Measurements from ENCODE around the gene A2ML1.
A peak's percentile ranks its signal among the peaks of the same experiment; 100 is the strongest.
"Not testable (repeated sequence)": the region's sequence is repeated elsewhere in the genome, so short reads cannot be mapped to it uniquely, and the experiment has no call there.

Gene A2ML1

DNA sequence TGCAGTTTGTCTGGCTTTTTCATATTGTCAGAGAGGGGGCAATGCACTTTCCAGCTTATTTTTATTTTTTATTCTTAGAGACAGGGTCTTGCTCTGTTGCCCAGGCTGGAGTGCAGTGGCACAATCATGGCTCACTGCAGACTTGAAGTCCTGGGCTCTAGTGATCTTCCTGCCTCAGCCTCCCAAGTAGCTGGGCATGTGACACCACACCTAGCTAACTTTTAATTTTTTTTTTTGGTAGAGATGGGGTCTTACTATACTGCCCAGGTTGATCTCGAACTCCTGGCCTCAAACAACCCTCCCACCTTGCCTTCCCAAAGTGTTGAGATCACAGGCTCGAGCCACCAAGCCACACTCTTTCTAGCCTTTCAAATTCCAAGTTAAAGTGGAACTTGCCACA lies 3.9 kb upstream of the A2ML1 start:
- DNase-seq: no peak

GRCh38 chr12:8819666-8819980 lies 2.8 kb upstream of the A2ML1 start:
- DNase-seq: no peak

- DNase-seq: not testable (repeated sequence)
Measured at GRCh38 chr12:8820676-8821407, 1.6 kb upstream of the A2ML1 start.

- DNase-seq: no peak
Measured at GRCh38 chr12:8821591-8821990, 830 bp upstream of the A2ML1 start.

GRCh38 chr12:8823565-8824300 lies 1.3 kb downstream of the A2ML1 start:
- DNase-seq: peak; percentile 4 to 8

DNA sequence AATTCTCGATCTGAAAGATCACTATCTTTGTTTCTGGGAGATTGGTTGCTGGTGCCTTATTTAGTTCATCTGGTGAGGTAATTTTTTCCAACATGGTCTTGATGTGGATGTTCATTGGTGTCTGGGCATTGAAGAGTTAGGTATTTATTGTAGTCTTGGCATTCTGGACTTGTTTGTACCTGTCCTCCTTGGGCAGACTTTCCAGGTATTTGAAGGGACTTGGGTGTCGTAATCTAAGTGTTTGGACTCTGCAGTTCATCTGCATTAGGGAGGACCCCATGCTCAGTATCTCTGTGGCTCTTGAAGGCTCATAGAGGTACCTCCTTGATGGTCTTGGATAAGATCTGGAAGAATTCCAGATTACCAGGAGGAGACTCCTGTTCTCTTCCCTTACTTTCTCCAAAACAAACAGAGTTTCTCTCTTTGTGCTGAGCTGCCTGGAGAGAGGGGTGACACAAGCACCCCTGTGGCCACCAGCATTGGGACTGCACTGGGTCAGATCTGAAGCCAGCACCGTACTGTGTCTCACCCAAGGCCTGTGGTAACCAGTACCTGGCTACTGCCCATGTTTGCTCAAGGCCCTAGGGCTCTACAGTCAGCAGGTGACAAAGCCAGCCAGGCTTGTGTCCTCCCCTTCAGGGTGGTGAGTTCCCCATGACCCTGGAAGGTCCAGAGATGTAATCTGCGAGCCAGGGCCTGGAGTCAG lies 5.3 kb downstream of the A2ML1 start:
- no peak for DNase-seq

DNA sequence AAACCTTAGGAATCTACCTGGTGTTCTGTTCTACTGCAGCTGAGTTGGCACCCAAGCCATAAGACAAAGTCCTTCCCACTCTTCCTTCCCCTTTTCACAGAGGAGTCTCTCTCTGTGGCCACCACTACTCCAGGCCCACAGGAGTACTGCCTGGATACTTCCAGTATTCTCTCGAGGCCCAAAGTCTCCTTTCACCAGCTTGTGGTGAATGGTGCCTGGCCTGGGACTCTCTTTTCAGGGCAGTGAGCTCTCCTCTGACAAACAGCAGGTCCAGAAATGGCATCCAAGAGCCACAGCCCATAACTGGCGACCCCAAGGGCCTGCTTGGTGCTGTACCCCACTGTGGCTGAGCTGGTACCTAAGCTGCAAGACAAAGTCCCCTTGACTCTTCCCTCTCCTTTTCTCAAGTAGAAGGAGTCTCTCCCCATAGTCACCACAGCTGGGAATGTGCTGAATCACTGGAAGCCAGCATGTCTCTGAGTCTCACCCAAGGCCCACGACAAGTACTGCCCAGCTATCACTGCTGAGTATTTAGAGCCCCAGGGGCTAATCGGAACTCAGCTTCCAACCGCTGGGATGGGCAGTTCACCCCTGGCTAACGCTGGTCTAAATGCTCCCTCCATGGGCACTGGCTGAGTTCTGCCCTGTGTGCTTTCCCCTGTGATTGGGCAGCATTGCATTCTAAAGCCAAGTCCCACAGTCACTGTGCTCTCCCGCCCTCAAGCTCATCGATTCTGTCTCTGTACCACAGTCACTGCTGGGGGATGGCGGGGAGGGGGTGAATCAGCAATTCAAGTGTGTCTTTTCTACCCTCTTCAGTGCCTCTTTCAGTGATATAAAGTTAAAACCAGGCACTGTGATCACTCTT lies 6.1 kb downstream of the A2ML1 start:
- DNase-seq: no peak

GRCh38 chr12:8829125-8829518 lies 6.7 kb downstream of the A2ML1 start:
- DNase-seq: no peak

- DNase-seq: no peak
Measured at GRCh38 chr12:8829621-8830020, 7.2 kb downstream of the A2ML1 start.

GRCh38 chr12:8831116-8831515 lies 8.7 kb downstream of the A2ML1 start:
- DNase-seq: no peak

GRCh38 chr12:8832500-8832899 lies 10.1 kb downstream of the A2ML1 start:
- no peak for DNase-seq

DNA sequence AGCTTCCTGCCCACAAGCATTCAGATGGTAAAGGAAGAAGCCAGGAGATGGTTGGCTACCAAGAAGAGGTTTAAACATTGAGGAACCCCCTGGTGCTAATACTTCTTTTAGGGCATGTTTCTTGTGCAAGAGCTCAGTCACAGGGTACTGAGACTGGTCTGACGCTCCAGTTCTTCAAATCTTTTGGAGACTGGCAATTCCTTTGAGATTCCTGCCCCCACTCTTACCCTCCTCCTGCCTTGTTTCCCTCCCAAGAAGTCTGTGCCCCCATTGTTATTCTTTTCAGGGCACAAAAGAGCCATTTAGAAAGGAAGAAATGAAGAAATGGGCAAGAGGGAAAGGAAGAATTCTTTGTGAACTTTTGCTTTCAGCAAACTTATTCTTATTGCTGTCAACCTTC lies 11.8 kb downstream of the A2ML1 start:
- no peak for DNase-seq

DNA sequence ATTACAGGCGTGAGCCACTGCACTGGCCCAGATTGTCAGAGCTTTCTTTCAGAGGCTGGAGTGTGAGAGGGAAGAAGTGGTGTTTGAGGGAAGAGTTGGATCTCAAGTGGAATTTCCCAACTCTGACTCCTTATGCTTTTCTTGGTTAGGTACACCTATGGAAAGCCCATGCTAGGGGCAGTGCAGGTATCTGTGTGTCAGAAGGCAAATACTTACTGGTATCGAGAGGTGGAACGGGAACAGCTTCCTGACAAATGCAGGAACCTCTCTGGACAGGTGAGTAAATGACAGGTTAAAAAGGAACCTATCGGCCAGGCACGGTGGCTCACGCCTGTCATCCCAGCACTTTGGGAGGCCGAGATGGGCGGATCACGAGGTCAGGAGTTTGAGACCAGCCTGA lies 14.9 kb downstream of the A2ML1 start:
- no peak for DNase-seq

DNA sequence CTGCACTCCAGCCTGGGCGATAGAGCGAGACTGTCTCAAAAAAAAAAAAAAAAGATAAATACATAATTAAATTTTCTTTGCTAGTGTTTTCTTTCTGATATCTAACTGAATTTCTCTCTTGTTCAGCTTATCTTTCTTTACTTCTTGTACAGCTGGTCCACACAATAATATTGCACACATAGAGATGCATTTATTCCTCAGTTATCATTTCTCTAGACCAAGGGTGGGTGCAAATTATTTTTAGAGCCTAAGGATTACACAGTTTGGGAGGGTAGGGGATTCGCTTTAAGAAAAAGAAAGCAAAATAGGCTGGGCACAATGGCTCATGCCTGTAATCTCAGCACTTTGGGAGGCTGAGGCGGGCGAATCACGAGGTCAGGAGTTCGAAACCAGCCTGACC lies 17.9 kb downstream of the A2ML1 start:
- DNase-seq: no peak

DNA sequence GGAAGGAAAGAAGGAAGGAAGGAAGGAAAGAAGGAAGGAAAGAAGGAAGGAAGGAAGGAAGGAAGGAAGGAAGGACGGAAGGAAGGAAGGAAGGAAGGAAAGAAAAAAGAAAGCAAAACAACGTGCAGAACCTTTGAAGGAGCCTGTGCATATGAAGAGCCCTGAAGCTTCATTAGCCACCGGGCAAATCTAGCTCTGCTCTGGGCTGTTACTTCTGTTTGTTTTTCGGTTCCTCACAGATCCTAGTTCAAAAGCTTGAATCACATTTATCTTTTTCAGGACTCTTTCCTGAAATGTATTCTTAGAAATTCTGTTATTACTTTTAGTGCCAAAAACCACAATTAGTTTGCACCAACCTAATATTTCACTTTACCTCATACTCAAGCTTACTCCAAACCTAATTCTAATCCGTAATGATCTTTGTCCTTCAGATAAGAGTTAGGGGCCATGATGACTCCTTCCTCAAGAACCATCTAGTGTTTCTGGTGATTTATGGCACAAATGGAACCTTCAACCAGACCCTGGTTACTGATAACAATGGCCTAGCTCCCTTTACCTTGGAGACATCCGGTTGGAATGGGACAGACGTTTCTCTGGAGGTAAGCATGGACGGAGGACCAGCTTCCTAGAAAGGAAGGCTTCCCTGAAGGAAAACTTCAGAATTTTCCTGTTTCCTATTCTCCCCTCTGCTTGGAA lies 18.7 kb downstream of the A2ML1 start:
- DNase-seq: no peak

- DNase-seq: no peak
Measured at GRCh38 chr12:8841778-8842177, 19.4 kb downstream of the A2ML1 start.

DNA sequence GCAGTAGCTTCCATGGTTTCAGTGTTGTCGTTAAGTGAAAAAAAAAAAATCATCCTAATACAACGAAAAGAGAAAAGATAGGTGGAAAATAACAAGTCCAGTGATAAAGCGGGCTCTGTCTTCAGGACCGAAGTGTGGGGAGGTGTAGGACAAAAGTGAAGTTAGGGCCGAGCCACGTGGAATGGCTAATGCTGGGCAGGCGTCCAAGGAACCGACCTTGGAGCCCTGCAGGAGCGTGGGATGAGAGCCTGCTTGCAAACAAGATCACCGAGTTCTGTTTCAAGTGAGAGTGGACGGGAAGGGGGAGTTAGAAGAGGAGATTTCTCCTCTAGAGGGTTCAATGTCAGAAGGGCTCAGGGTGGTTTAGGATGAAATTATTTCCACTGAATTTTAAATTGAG lies 22.2 kb downstream of the A2ML1 start:
- no peak for DNase-seq

DNA sequence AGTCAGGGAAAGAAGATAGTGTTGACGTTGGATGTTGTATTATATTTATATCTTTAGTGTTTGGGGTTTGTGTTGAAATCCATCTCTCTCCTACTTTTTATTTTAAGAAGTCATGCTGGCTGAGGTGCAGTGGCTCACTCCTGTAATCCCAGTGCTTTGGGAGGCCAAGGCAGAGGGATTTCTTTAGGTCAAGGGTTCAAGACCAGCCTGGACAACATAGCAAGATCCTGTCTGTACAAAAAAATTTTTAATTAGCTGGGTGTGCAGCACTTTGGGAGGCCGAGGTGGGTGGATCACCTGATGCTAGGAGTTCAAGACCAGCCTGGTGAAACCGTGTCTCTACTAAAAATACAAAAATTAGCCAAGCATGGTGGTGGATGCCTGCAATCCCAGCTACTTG lies 23.9 kb downstream of the A2ML1 start:
- DNase-seq: no peak

GRCh38 chr12:8847435-8847834 lies 25.0 kb downstream of the A2ML1 start:
- no peak for DNase-seq

GRCh38 chr12:8849876-8850275 lies 27.5 kb downstream of the A2ML1 start:
- DNase-seq: no peak

GRCh38 chr12:8852119-8852518 lies 29.7 kb downstream of the A2ML1 start:
- no peak for DNase-seq

DNA sequence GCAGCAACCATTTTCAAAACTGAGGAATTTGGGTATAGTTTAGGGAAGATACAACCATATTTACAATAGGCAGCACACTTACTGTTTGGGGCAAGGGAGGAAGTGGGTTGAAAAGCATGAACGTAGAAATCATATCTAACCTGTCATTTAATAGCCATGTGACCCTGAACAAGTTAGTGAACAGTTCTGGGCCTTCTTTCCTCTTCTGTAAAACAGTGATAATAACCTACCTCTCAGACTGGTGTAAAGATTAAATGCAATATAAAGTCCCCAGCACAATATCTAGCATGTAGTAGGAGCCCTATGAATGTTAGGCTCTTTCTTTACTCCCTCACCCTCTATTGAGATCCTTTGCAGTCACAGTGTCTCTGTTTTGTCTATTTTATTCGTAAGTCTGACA lies 33.5 kb downstream of the A2ML1 start:
- DNase-seq: no peak

DNA sequence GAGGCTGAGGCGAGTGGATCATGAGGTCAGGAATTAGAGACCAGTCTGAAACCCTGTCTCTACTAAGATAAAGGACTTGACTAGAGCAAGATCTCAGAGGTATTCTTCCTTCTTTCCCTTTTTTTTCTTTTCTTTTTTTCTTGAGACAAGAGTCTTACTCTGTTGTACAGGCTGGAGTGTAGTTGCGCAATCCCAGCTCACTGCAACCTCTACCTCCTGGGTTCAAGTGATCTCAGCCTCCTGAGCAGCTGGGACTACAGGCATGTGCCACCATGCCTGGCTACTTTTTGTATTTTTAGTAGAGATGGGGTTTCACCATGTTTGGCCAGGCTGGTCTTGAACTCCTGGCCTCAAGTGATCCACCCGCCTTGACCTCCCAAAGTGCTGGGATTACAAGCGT lies 37.0 kb downstream of the A2ML1 start:
- DNase-seq: not testable (repeated sequence)
